Measurements from ENCODE around the gene TBCC. TPM values are rescaled to one million over a fixed set of nuclear protein-coding genes. Genes with fewer than 3 reads are reported as not detected.

Gene TBCC
- total and polyA plus RNA-seq, 2 experiments from 2014 or later: 47.4 to 67.1 TPM

DNA sequence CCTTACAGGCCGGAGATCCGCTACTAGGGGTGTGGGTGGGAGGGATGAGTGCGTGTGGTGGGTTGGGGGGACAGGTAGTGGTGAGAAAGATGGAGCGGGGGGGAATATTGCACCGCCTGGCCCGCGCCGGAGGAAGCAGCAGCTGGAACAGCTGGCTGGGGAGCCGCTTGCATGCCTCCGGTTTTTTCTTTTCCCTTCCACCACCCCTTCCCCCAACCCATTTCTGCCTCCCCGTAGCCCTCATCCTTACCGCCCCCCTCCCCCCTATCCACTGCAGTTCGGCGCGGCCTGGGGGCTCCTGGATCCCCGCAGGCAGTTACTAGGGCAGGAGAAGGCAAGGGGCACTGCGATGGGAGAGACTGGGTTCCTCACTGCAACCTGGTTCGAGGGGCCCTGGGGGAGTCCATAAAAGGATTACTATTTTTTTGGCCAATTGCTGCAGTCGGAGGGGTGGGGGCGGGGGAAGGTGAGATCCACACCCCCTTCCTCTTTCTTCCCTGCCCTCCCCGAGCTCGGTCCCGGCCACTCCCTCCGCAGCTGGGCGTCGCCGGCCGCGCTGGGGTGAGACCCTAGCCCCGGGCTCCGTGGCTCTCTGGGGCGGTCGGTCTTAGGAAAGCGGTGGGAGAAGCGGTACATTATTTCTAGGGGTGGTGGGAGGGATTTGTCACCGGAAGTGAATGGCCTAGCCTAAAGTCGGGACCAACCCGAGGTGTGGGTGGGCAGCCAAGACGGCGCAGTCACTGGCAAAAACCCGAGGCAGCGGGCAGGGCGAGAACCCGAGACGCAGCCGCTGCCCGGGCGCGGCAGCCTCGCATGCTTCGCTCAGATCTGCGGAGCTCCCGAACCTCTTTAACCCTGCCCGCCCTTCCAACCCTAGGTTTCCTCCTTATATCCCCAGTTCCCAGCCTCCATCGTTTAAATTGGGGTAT, 824 bp upstream of the TBCC start:
- no peaks in the 10 kb centered on the region for H3K27me3 ChIP-seq
- peak overlapping the region; percentile 92 for H3K4me3 ChIP-seq
- H3K4me1 ChIP-seq (ENCODE audit: low read depth): peaks cover 20% of the 10 kb centered on the region
- TF ChIP-seq, protein P1, sequence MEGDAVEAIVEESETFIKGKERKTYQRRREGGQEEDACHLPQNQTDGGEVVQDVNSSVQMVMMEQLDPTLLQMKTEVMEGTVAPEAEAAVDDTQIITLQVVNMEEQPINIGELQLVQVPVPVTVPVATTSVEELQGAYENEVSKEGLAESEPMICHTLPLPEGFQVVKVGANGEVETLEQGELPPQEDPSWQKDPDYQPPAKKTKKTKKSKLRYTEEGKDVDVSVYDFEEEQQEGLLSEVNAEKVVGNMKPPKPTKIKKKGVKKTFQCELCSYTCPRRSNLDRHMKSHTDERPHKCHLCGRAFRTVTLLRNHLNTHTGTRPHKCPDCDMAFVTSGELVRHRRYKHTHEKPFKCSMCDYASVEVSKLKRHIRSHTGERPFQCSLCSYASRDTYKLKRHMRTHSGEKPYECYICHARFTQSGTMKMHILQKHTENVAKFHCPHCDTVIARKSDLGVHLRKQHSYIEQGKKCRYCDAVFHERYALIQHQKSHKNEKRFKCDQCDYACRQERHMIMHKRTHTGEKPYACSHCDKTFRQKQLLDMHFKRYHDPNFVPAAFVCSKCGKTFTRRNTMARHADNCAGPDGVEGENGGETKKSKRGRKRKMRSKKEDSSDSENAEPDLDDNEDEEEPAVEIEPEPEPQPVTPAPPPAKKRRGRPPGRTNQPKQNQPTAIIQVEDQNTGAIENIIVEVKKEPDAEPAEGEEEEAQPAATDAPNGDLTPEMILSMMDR (IDR thresholded peaks at IDR 0.05; ENCODE audit: low read depth, low read length): no peak
- H3K36me3 ChIP-seq: no peaks in the 10 kb centered on the region
- peak overlapping the region; percentile 97 for H3K27ac ChIP-seq
- H3K9me3 ChIP-seq (ENCODE audit: low read depth): no peaks in the 10 kb centered on the region
- peak; percentile 93 to 95 for DNase-seq (ENCODE audit: low read depth in 1 of 2, low spot score in 1 of 2)

DNA sequence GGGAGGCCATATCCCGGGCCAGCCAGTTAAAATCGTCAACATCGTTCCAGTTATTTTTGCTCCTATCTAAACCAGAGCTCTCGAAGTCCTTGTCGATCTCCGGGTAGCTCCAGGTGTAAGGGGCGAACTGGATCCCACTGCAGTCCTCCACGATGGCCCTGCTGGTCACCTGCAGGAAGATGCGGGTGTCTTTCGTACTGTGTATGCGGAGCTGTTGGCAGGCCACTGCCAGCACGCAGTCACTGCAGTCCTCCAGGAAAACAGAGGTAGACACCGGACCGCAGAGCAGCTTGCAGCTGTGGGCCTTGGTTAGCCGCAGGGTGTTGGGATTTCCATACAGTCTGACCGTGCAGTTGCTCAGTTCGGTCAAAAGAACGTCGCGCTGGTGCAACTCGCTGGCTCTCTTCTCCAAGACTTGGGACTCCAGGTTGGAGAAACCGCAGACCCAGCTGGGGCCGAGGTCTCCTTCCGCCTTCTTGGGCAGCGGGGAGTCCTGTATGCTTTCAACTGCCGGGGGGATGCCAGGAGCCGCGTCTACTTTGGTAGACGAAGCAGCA, 742 bp downstream of the TBCC start:
- H3K9me3 ChIP-seq (ENCODE audit: low read depth): no peaks in the 10 kb centered on the region
- DNase-seq (ENCODE audit: low read depth in 1 of 2, low spot score in 1 of 2): peak; percentile 27 to 38
- H3K27ac ChIP-seq: peak overlapping the region; percentile 97
- H3K36me3 ChIP-seq: no peaks in the 10 kb centered on the region
- TF ChIP-seq, protein P1 (IDR thresholded peaks at IDR 0.05; ENCODE audit: low read depth, low read length): no peak
- H3K27me3 ChIP-seq: no peaks in the 10 kb centered on the region
- H3K4me1 ChIP-seq (ENCODE audit: low read depth): peaks cover 20% of the 10 kb centered on the region
- peak overlapping the region; percentile 92 for H3K4me3 ChIP-seq

DNA sequence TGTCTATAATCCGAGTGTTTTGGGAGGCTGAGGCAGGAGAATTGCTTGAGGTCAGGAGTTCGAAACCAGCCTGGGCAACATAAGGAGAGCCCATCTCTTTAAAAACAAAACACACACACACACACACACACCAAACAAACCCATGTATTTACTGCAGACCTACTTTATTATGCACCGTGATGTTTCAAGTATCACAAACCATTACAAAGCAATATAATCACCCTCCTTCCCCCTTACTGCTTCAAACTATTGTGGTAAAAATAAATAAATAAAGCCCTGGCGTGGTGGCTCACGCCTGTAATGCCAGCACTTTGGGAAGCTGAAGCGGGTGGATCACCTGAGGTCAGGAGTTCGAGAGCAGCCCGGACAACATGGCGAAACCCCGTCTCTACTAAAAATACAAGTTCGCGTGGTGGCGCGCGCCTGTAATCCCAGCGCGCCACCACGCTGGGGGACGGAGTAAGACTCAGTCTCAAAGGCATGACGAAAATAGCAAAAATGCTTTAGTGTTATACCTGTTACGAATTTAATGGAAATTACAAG, 1.5 kb downstream of the TBCC start:
- peak overlapping the region; percentile 97 for H3K27ac ChIP-seq
- H3K4me3 ChIP-seq: peak overlapping the region; percentile 92
- TF ChIP-seq, protein P1 (IDR thresholded peaks at IDR 0.05; ENCODE audit: low read depth, low read length): no peak
- H3K9me3 ChIP-seq (ENCODE audit: low read depth): no peaks in the 10 kb centered on the region
- DNase-seq (ENCODE audit: low read depth in 1 of 2, low spot score in 1 of 2): no peak
- no peaks in the 10 kb centered on the region for H3K36me3 ChIP-seq
- no peaks in the 10 kb centered on the region for H3K27me3 ChIP-seq
- H3K4me1 ChIP-seq (ENCODE audit: low read depth): peaks cover 20% of the 10 kb centered on the region

DNA sequence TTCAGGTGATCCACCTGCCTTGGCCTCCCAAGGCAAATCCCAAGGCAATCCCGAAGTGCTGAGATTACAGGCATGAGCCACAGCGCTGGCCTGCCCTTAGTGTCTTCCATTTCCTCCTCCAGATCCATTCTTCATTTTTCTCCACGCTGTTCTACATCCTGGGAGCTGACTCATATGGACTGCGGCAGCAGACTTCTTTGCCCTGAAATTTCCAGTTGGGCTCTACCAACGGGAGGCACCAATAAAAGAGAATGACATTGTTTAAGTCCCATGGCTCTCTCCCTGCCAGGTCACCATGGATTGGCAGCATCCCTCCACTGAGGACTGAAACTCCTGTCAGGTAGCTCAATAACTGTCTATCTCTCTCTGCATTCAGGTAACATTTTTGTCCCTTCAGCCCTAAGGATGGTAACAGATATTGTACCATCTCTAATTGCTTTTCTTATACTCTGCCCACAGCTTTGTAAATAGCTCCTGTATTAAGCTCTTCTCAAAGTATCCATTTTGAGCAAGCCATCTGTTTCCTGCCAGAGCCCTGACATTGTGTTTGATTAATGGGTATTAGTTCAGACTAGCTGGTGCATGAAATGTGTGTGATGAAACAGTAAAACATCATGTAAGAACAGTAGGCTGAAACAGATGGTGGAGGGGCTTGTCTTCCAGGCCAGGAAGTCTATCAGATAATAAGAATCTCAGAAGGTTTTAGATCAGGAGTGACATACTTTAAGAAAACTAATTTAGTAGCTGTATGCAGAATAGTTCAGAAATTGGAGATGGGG, 3.6 kb downstream of the TBCC start:
- TF ChIP-seq, protein P1 (IDR thresholded peaks at IDR 0.05; ENCODE audit: low read depth, low read length): no peak
- Histone ChIP-seq H3K4me1 (ENCODE audit: low read depth) (peaks cover 9% of the 10 kb centered on the region), H3K9me3 (ENCODE audit: low read depth) (no peaks in the 10 kb centered on the region), H3K36me3 (no peaks in the 10 kb centered on the region), H3K27ac (no peak overlapping the region), H3K27me3 (peaks cover 3% of the 10 kb centered on the region), H3K4me3 (no peak overlapping the region)
- DNase-seq (ENCODE audit: low read depth in 1 of 2, low spot score in 1 of 2): peak in 1 of 2 donors; percentile 48

DNA sequence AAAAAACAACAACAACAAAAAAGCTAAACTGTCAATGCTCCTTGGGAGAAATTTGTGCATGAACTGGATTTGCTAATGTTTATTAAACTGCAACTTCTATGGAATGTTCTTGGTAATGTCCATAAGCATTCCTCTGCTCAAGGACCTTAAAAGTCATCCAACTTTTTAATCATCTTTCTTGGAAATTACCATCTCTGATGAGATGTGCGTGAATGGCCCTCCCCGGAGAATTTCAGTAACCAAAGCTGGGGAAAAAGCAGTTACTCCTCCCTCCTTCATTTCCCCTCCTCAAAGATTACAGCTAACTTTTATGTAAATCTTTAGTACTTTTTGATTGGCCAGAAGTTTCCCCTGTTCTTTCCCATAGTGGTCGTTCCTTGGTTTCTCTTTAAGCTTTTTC, 5.2 kb downstream of the TBCC start:
- DNase-seq (ENCODE audit: low read depth in 1 of 2, low spot score in 1 of 2): no peak
- H3K9me3 ChIP-seq (ENCODE audit: low read depth): no peaks in the 10 kb centered on the region
- TF ChIP-seq, protein P1 (IDR thresholded peaks at IDR 0.05; ENCODE audit: low read depth, low read length): no peak
- no peak overlapping the region for H3K4me3 ChIP-seq
- no peaks in the 10 kb centered on the region for H3K36me3 ChIP-seq
- peaks cover 9% of the 10 kb centered on the region for H3K4me1 ChIP-seq (ENCODE audit: low read depth)
- no peak overlapping the region for H3K27ac ChIP-seq
- peaks cover 3% of the 10 kb centered on the region for H3K27me3 ChIP-seq

All from cardiac muscle cell (in vitro differentiated cells and primary cell).